SK-N-SH (cell line): ENCODE measurements around the gene GRPEL2. TPM values are rescaled to one million over a fixed set of nuclear protein-coding genes. Genes with fewer than 3 reads are reported as not detected.

Source experiments
- CTCF ChIA-PET: fragments of 300-600, 350-600 bp; formaldehyde crosslinking; extraction: SDS; loops from one replicate; lab custom pipeline; 2021; lab: Yijun Ruan, JAX
- POLR2A ChIA-PET: fragments of 350-600 bp; sonication (Branson Sonifier 250); formaldehyde crosslinking; extraction: SDS; loops from one replicate; lab custom pipeline; 2020; ENCODE audit warnings: antibody characterized with exemption, inconsistent platforms; lab: Yijun Ruan, JAX
- DNase-seq: peaks from one replicate; pipeline ENCODE4 v3.0.0; 2012
- H2AFZ ChIP-seq: fragments of 200-600 bp; sonication (generic); 2 replicates; pipeline ENCODE4 v1.8.1; 2016; ENCODE audit warnings: antibody characterized with exemption, mild to moderate bottlenecking, low read depth
- H3F3A ChIP-seq: fragments of 200-600 bp; sonication (generic); replicated peaks from 2 replicates; pipeline ENCODE3; 2016; ENCODE audit warnings: antibody characterized with exemption, mild to moderate bottlenecking; ENCODE audit not compliant: insufficient read depth
- H3K27ac ChIP-seq, 2 experiments: fragments of 200-500 bp in 1 of 2; fragments of 200-600 bp in 1 of 2; sonication (Bioruptor generic) in 1 of 2; sonication (generic), shearing (Covaris generic) in 1 of 2; 2 replicates each; pipeline versions ENCODE4 v1.5.1 to v1.6.1; 2014 to 2016; ENCODE audit warnings: low read depth in 2 of 2, inconsistent platforms in 1 of 2, low read length in 1 of 2, mild to moderate bottlenecking in 1 of 2, mixed read lengths in 1 of 2
- H3K27me3 ChIP-seq: fragments of 200-600 bp; sonication (generic), shearing (Covaris generic); 2 replicates; pipeline ENCODE4 v1.6.1; 2016; ENCODE audit warnings: mixed run types; ENCODE audit not compliant: insufficient read depth
- H3K36me3 ChIP-seq, 2 experiments: fragments of 200-500 bp in 1 of 2; fragments of 200-600 bp in 1 of 2; sonication (Bioruptor generic) in 1 of 2; sonication (generic) in 1 of 2; replicated peaks in 1 of 2; 2 replicates each; pipeline versions ENCODE3 to v1.5.1; 2014 to 2016; ENCODE audit warnings: low read length in 1 of 2, mild to moderate bottlenecking in 1 of 2; ENCODE audit not compliant: insufficient read depth in 2 of 2, control insufficient read depth in 1 of 2
- H3K4me1 ChIP-seq, 2 experiments: fragments of 200-500 bp in 1 of 2; fragments of 200-600 bp in 1 of 2; sonication (Bioruptor generic) in 1 of 2; sonication (generic), shearing (Covaris generic) in 1 of 2; 2 replicates each; pipeline versions ENCODE4 v1.5.1 to v1.6.1; 2014 to 2016; ENCODE audit warnings: low read depth in 1 of 2, low read length in 1 of 2, mixed run types in 1 of 2; ENCODE audit not compliant: insufficient read depth in 2 of 2, control insufficient read depth in 1 of 2
- H3K4me2 ChIP-seq: fragments of 200-600 bp; sonication (generic), shearing (Covaris generic); 2 replicates; pipeline ENCODE4 v1.6.1; 2017; ENCODE audit warnings: mixed run types
- H3K4me3 ChIP-seq, 2 experiments: fragments of 200-500 bp in 1 of 2; fragments of 200-600 bp in 1 of 2; sonication (Bioruptor generic) in 1 of 2; sonication (generic), shearing (Covaris generic) in 1 of 2; 2 replicates each; pipeline versions ENCODE4 v1.5.1 to v1.8.1; 2014 to 2016; ENCODE audit warnings: low read depth in 2 of 2, inconsistent platforms in 1 of 2, low read length in 1 of 2, mild to moderate bottlenecking in 1 of 2, mixed read lengths in 1 of 2, moderate library complexity in 1 of 2
- H3K79me2 ChIP-seq: fragments of 200-600 bp; sonication (generic); 2 replicates; pipeline ENCODE4 v1.8.1; 2017; ENCODE audit warnings: mild to moderate bottlenecking; ENCODE audit not compliant: insufficient read depth
- H3K9ac ChIP-seq: fragments of 200-600 bp; sonication (generic); 2 replicates; pipeline ENCODE4 v1.6.1; 2017; ENCODE audit warnings: mixed run types
- H3K9me2 ChIP-seq: fragments of 200-600 bp; sonication (generic); 2 replicates; pipeline ENCODE4 v1.6.1; 2017; ENCODE audit warnings: mixed run types
- H3K9me3 ChIP-seq: fragments of 200-600 bp; sonication (generic); 2 replicates; pipeline ENCODE4 v1.6.1; 2017; ENCODE audit warnings: mixed run types, mild to moderate bottlenecking, moderate library complexity
- H4K20me1 ChIP-seq: fragments of 200-600 bp; sonication (generic); 2 replicates; pipeline ENCODE4 v1.6.1; 2017; ENCODE audit warnings: mild to moderate bottlenecking, mixed run types; ENCODE audit not compliant: insufficient read depth
- EZH2phosphoT487 ChIP-seq: fragments of 200-600 bp; sonication (generic); IDR thresholded peaks from 2 replicates; pipeline ENCODE4 v1.6.1; 2017; ENCODE audit warnings: low read depth, mixed run types, mild to moderate bottlenecking, antibody characterized with exemption, moderate library complexity, borderline replicate concordance
- FOXJ3 ChIP-seq: sonication (generic); formaldehyde crosslinking; IDR thresholded peaks from 2 replicates; pipeline ENCODE4 v1.5.1; 2020; ENCODE audit warnings: mild to moderate bottlenecking, missing genetic modification reagents
- FOXM1 ChIP-seq: IDR thresholded peaks from 2 replicates; pipeline ENCODE4 v1.4.0; 2012; ENCODE audit warnings: low read depth, mild to moderate bottlenecking
- MEF2A ChIP-seq: IDR thresholded peaks from 2 replicates; pipeline ENCODE4 v1.4.0; 2012; ENCODE audit warnings: low read depth, borderline replicate concordance
- MXI1 ChIP-seq: IDR thresholded peaks from 2 replicates; pipeline ENCODE4 v1.6.1; 2012; ENCODE audit warnings: mild to moderate bottlenecking, low read depth, low read length, improper control_type of control experiment
- NFIC ChIP-seq: IDR thresholded peaks from 2 replicates; pipeline ENCODE4 v1.4.0; 2012; ENCODE audit warnings: borderline replicate concordance
- NRF1 ChIP-seq: IDR thresholded peaks from 2 replicates; pipeline ENCODE4 v1.6.1; 2012; ENCODE audit warnings: low read depth, mild to moderate bottlenecking, low read length
- PBX3 ChIP-seq: IDR thresholded peaks from 2 replicates; pipeline ENCODE4; 2012
- POLR2AphosphoS5 ChIP-seq: IDR thresholded peaks from 2 replicates; pipeline ENCODE4 v1.6.1; 2012; ENCODE audit warnings: low read depth, low read length
- RAD21 ChIP-seq: IDR thresholded peaks from 2 replicates; pipeline ENCODE4 v1.6.1; 2012; ENCODE audit warnings: mild to moderate bottlenecking, low read length
- RCOR1 ChIP-seq: fragments of 150-350 bp; IDR thresholded peaks from 2 replicates; pipeline ENCODE4 v1.6.1; 2017; ENCODE audit warnings: antibody characterized with exemption, low read length
- RFX5 ChIP-seq: IDR thresholded peaks from 2 replicates; pipeline ENCODE4 v1.6.1; 2012; ENCODE audit warnings: mild to moderate bottlenecking, improper control_type of control experiment, low read length
- RXRA ChIP-seq: IDR thresholded peaks from 2 replicates; pipeline ENCODE4 v1.4.0; 2012; ENCODE audit warnings: low read depth, mild to moderate bottlenecking, borderline replicate concordance
- SMC3 ChIP-seq: IDR thresholded peaks from 2 replicates; pipeline ENCODE4 v1.6.1; 2012; ENCODE audit warnings: low read depth, low read length, improper control_type of control experiment
- TAF1 ChIP-seq: IDR thresholded peaks from 2 replicates; pipeline ENCODE4 v1.6.1; 2012; ENCODE audit warnings: low read depth, mild to moderate bottlenecking, low read length, moderate library complexity, borderline replicate concordance
- TCF12 ChIP-seq: IDR thresholded peaks from 2 replicates; pipeline ENCODE4 v1.4.0; 2012
- USF1 ChIP-seq: IDR thresholded peaks from 2 replicates; pipeline ENCODE4 v1.4.0; 2012; ENCODE audit warnings: low read depth, borderline replicate concordance
- USF2 ChIP-seq: fragments of 150-350 bp; IDR thresholded peaks from 2 replicates; pipeline ENCODE4 v1.6.1; 2017; ENCODE audit warnings: antibody characterized with exemption, low read length, low read depth, borderline replicate concordance
- YY1 ChIP-seq: IDR thresholded peaks from 2 replicates; pipeline ENCODE4 v1.4.0; 2012; ENCODE audit warnings: low read depth, mild to moderate bottlenecking
- ZBTB33 ChIP-seq: IDR thresholded peaks from 2 replicates; pipeline ENCODE4 v1.4.0; 2012; ENCODE audit warnings: low read depth, borderline replicate concordance
- WGBS: methylation state at CpG from one replicate; pipeline ENCODE4 v1.1.6; 2017; ENCODE audit warnings: low lambda C conversion rate; 5-methylcytosine and 5-hydroxymethylcytosine counted together
- polyA plus RNA-seq, 3 experiments: library from polyadenylated mRNA; depleted of rRNA; stranded (reverse); fragments of >200 nt; gene quantifications; 2 replicates each; pipeline ENCODE4 v1.2.3, GENCODE V29; 2012
- TF ChIP-seq, protein P1 (sequence below): fragments of 200-600 bp; sonication (generic); IDR thresholded peaks from 2 replicates; pipeline ENCODE4 v1.6.1; 2017; ENCODE audit warnings: antibody characterized with exemption, mild to moderate bottlenecking, moderate library complexity

The GRPEL2 gene
- polyA plus RNA-seq, 1 of the 3 experiments (the other 2 are of a cell fraction) = 4.6 TPM

DNA sequence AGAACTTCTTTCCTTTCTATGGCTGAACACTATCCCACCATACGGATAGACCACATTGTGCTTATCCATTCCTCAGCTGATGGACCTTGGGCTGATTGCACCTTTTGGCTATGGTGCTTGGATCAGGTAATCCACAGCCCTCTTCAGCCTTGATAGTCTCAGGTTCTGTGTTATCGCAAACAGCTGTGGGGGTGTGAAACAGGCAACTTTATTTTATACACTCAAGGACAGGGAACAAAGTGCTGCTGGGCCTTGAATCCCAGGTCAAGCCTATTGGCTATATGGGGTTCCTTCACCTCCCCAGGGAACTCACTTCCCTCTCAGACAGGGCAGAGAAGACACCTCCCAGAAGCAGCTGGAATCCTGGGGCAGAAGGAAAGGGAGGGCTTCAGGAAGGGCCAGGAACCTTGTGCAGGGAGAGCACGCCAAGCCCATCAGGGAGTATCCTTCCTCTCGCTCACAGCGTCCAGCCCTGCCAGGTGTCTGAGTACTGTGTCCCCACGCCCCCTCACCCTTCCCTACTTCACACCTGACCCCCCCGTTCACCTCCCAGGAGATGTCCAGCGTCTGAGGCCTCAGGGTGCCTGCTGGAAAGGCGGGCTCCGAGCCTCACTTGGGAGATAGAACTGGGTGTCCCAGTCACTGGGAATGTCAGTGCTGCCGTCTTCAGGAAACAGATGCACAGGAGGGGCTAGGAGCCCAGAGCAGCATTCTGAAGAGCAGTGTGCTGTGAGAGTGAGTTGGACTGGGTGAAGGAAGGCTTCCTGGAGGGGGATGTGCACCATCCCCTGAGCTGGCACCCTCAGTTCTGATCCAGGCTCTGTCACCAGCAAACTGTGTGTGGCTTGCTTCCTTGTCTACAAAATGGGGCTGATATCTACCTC is 40.9 kb upstream of the GRPEL2 start (continued):
- no peak for TF ChIP-seq EZH2phosphoT487
- no peak for TF ChIP-seq TAF1
- TF ChIP-seq, protein P1, sequence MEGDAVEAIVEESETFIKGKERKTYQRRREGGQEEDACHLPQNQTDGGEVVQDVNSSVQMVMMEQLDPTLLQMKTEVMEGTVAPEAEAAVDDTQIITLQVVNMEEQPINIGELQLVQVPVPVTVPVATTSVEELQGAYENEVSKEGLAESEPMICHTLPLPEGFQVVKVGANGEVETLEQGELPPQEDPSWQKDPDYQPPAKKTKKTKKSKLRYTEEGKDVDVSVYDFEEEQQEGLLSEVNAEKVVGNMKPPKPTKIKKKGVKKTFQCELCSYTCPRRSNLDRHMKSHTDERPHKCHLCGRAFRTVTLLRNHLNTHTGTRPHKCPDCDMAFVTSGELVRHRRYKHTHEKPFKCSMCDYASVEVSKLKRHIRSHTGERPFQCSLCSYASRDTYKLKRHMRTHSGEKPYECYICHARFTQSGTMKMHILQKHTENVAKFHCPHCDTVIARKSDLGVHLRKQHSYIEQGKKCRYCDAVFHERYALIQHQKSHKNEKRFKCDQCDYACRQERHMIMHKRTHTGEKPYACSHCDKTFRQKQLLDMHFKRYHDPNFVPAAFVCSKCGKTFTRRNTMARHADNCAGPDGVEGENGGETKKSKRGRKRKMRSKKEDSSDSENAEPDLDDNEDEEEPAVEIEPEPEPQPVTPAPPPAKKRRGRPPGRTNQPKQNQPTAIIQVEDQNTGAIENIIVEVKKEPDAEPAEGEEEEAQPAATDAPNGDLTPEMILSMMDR = no peak
- TF ChIP-seq YY1 = no peak
- TF ChIP-seq FOXJ3 (CRISPR knock-in tag) = no peak
- TF ChIP-seq MEF2A = no peak

- H3K36me3 ChIP-seq = peaks cover 0 to 5% of the 10 kb centered on the region in 2 experiments
- no peak overlapping the region for H3K4me3 ChIP-seq
- TF ChIP-seq USF2 (no peak), USF1 (no peak), FOXJ3 (CRISPR knock-in tag) (no peak), RFX5 (no peak), RCOR1 (no peak), TCF12 (no peak), ZBTB33 (no peak), FOXM1 (no peak), MXI1 (no peak), SMC3 (no peak), NRF1 (no peak), RXRA (no peak), PBX3 (no peak), POLR2AphosphoS5 (no peak), NFIC (no peak), RAD21 (no peak)
- TF ChIP-seq, all 33 proteins: peak for 0
- Histone ChIP-seq H3K27me3 (no peaks in the 10 kb centered on the region), H3K9me2 (no peaks in the 10 kb centered on the region), H3F3A (no peaks in the 10 kb centered on the region), H3K9ac (no peak overlapping the region), H3K9me3 (no peaks in the 10 kb centered on the region), H2AFZ (no peak overlapping the region), H3K4me1 (peaks cover 0 to 6% of the 10 kb centered on the region in 2 experiments; a peak in 1 of 4 replicates), H3K27ac (no peak overlapping the region), H3K4me2 (no peak overlapping the region), H3K79me2 (no peaks in the 10 kb centered on the region), H4K20me1 (no peaks in the 10 kb centered on the region)
- ChIA-PET POLR2A (no interaction called here), CTCF (interaction anchor here (0.7 to 4.8 kb wide), 7 partner anchors 8 to 125 kb away, joined by 3 to 29 read pairs (median 4); partner anchors contain the start of gene AFAP1L1)
- 86% methylated on average over 6 of the region's 6 CpGs for WGBS
- DNase-seq = no peak
Measured at GRCh38 chr5:149309354-149309753, 35.9 kb upstream of the GRPEL2 start.
